ENCODE data around the gene BCLAF1. TPM values are rescaled to one million over a fixed set of nuclear protein-coding genes. Genes with fewer than 3 reads are reported as not detected.

The BCLAF1 gene
- total and polyA plus RNA-seq, 2 donors (not counting 3 experiments of a cell fraction or from before 2014, with no cell fraction given): 23.4 to 151 TPM

GRCh38 chr6:136262940-136263339 is 26.7 kb downstream of the BCLAF1 start:
- ChIA-PET POLR2A (interaction anchor here (1.3 kb wide), 1 partner anchor 27 kb away, joined by 3 read pairs; no protein-coding TSS in a partner anchor), CTCF (interaction anchor here (1.0 kb wide), 1 partner anchor 54 kb away, joined by 4 read pairs; no protein-coding TSS in a partner anchor)
- Histone ChIP-seq H3K36me3 (ENCODE audit: control insufficient read depth in 2 of 2, extremely low read depth in 1 of 2, insufficient read depth in 2 of 2, low read length in 2 of 2) (peaks cover 3 to 47% of the 10 kb centered on the region in 2 experiments), H3K4me3 (replicated peaks in 1 of 3; ENCODE audit: insufficient read depth in 1 of 3, low read depth in 1 of 3, low read length in 3 of 3) (no peak overlapping the region), H3K27me3 (ENCODE audit: control insufficient read depth in 2 of 2, insufficient read depth in 2 of 2, low read length in 2 of 2) (no peaks in the 10 kb centered on the region), H3K79me2 (ENCODE audit: control insufficient read depth, insufficient read depth, low read length) (peaks cover 53% of the 10 kb centered on the region), H3K9me3 (replicated peaks; ENCODE audit: control insufficient read depth, insufficient read depth, low read length) (no peaks in the 10 kb centered on the region), H2AFZ (ENCODE audit: low read depth, low read length) (no peak overlapping the region), H3K27ac (ENCODE audit: insufficient read depth, low read depth, low read length) (no peak overlapping the region), H3K4me1 (ENCODE audit: control insufficient read depth, extremely low read depth, insufficient read depth, low read length) (no peaks in the 10 kb centered on the region), H4K20me1 (replicated peaks; ENCODE audit: control insufficient read depth, extremely low read depth, insufficient read depth, low read length) (peaks cover 8% of the 10 kb centered on the region), H3K9me1 (replicated peaks; ENCODE audit: control insufficient read depth, extremely low read depth, insufficient read depth, low read length) (peaks cover 3% of the 10 kb centered on the region), H3K9ac (replicated peaks; ENCODE audit: extremely low read depth, insufficient read depth, low read length) (no peak overlapping the region), H3K4me2 (ENCODE audit: insufficient read depth, low read length) (no peak overlapping the region)
- intact Hi-C loops (cut with micrococcal nuclease) (no loop called here), dilution Hi-C loops (cut with MboI; ENCODE audit: extremely low pct_ligation_motif_present, low sequenced_read_pairs) (no loop called here)
- no peak for TF ChIP-seq MYC (IDR thresholded peaks at IDR 0.05; ENCODE audit: low read depth, low read length)
- TF ChIP-seq CTCF (IDR thresholded peaks at IDR 0.05; ENCODE audit: extremely low read depth in 1 of 2, insufficient read depth in 1 of 2, low read depth in 1 of 2, low read length in 2 of 2): no peak
- no peak for TF ChIP-seq POLR2AphosphoS5 (IDR thresholded peaks at IDR 0.05; ENCODE audit: insufficient read depth, low read depth, low read length)
- TF ChIP-seq EZH2 (IDR thresholded peaks at IDR 0.05; ENCODE audit: borderline replicate concordance, low read depth, low read length, severe bottlenecking): no peak
- no peak for TF ChIP-seq POLR2A (IDR thresholded peaks at IDR 0.05; ENCODE audit: low read depth, low read length)
- no peak for TF ChIP-seq GATA2 (IDR thresholded peaks at IDR 0.05; ENCODE audit: insufficient read depth, insufficient read length, low read depth, low read length)
- TF ChIP-seq MAX (IDR thresholded peaks at IDR 0.05; ENCODE audit: insufficient read depth, insufficient read length): no peak
- TF ChIP-seq FOS (IDR thresholded peaks at IDR 0.05; ENCODE audit: borderline replicate concordance, insufficient read depth, low read length): no peak
- no peak for TF ChIP-seq JUN (IDR thresholded peaks at IDR 0.05; ENCODE audit: borderline replicate concordance, insufficient read depth, insufficient read length, low read depth)
- FAIRE-seq: no peak
- BruUV-seq (replicated peaks): no TSS peak
- DNase-seq (ENCODE audit: low read depth, low spot score): no peak

All from endothelial cell of umbilical vein (primary cell).